ENCODE measurements around the gene PBX1.
A peak's percentile ranks its signal among the peaks of the same experiment; 100 is the strongest.

PBX1 gene

GRCh38 chr1:164645921-164646320 is 86.9 kb downstream of the PBX1 start:
- no peak overlapping the region for H2AK5ac ChIP-seq (ENCODE audit: low read depth, low read length)

GRCh38 chr1:164647211-164647610 is 88.2 kb downstream of the PBX1 start:
- H3K18ac ChIP-seq (ENCODE audit: low read length), result no peak overlapping the region
- no peak overlapping the region for H2BK120ac ChIP-seq (ENCODE audit: low read depth, low read length)
- no peak overlapping the region for H3K4me2 ChIP-seq (ENCODE audit: insufficient read depth, low read length, poor library complexity, severe bottlenecking)
- no peak overlapping the region for H3K4ac ChIP-seq (ENCODE audit: low read length)
- H3K27ac ChIP-seq (replicated peaks; ENCODE audit: low read length), result peak overlapping the region; percentile 1
- peaks cover 0 to 7% of the 10 kb centered on the region in 2 donors for H3K9me3 ChIP-seq (replicated peaks in 1 of 2; ENCODE audit: control insufficient read depth in 2 of 2, insufficient read depth in 1 of 2, low read depth in 1 of 2, low read length in 2 of 2)
- WGBS, 2 donors (ENCODE audit: extremely low coverage in 2 of 2, insufficient read length in 2 of 2, insufficient replicate concordance in 1 of 2), result no CpG with 5 or more reads among the region's 6 CpGs
- no peak overlapping the region for H3K9ac ChIP-seq (ENCODE audit: low read depth, low read length, poor library complexity)
- H2AK5ac ChIP-seq (ENCODE audit: low read depth, low read length), result no peak overlapping the region
- H3K4me3 ChIP-seq (ENCODE audit: low read length in 2 of 2), result no peak overlapping the region
- no peak overlapping the region for H2BK15ac ChIP-seq (ENCODE audit: low read length)
- H3K79me1 ChIP-seq (ENCODE audit: low read depth, low read length), result no peaks in the 10 kb centered on the region
- peaks cover 0 to 10% of the 10 kb centered on the region in 2 donors for H3K36me3 ChIP-seq (replicated peaks in 1 of 2; ENCODE audit: control insufficient read depth in 2 of 2, insufficient read depth in 2 of 2, low read length in 2 of 2)
- no peak overlapping the region for H2BK5ac ChIP-seq (ENCODE audit: low read length)
- no peak overlapping the region for H2AFZ ChIP-seq (ENCODE audit: low read length)
- no peaks in the 10 kb centered on the region for H3K27me3 ChIP-seq (ENCODE audit: control insufficient read depth in 3 of 3, insufficient read depth in 3 of 3, low read depth in 1 of 3, low read length in 3 of 3)
- no peak overlapping the region for H3K14ac ChIP-seq (ENCODE audit: low read length)
- H4K91ac ChIP-seq (ENCODE audit: low read depth, low read length, poor library complexity), result no peak overlapping the region
- no peak overlapping the region for H3K23ac ChIP-seq (ENCODE audit: low read depth, low read length, poor library complexity)
- no peak overlapping the region for H4K8ac ChIP-seq (ENCODE audit: low read depth, low read length)
- no peak for DNase-seq (ENCODE audit: low spot score)
- no peak overlapping the region for H2BK12ac ChIP-seq (ENCODE audit: low read length)
- H3K4me1 ChIP-seq (ENCODE audit: control insufficient read depth in 2 of 2, insufficient read depth in 1 of 2, low read depth in 1 of 2, low read length in 2 of 2), result peaks cover 30 to 59% of the 10 kb centered on the region in 2 donors

More at GRCh38 chr1:164645921-164646320, 86.9 kb downstream of the PBX1 start:
- peaks cover 0 to 7% of the 10 kb centered on the region in 2 donors for H3K9me3 ChIP-seq (replicated peaks in 1 of 2; ENCODE audit: control insufficient read depth in 2 of 2, insufficient read depth in 1 of 2, low read depth in 1 of 2, low read length in 2 of 2)
- H3K4me3 ChIP-seq (ENCODE audit: low read length in 2 of 2), result no peak overlapping the region
- no peak overlapping the region for H3K14ac ChIP-seq (ENCODE audit: low read length)
- no peak overlapping the region for H2BK12ac ChIP-seq (ENCODE audit: low read length)
- no peaks in the 10 kb centered on the region for H3K27me3 ChIP-seq (ENCODE audit: control insufficient read depth in 3 of 3, insufficient read depth in 3 of 3, low read depth in 1 of 3, low read length in 3 of 3)
- peaks cover 0 to 22% of the 10 kb centered on the region in 2 donors for H3K36me3 ChIP-seq (replicated peaks in 1 of 2; ENCODE audit: control insufficient read depth in 2 of 2, insufficient read depth in 2 of 2, low read length in 2 of 2)
- H3K27ac ChIP-seq (replicated peaks; ENCODE audit: low read length), result no peak overlapping the region
- H3K18ac ChIP-seq (ENCODE audit: low read length), result no peak overlapping the region
- no peaks in the 10 kb centered on the region for H3K79me1 ChIP-seq (ENCODE audit: low read depth, low read length)
- H3K9ac ChIP-seq (ENCODE audit: low read depth, low read length, poor library complexity), result no peak overlapping the region
- no peak overlapping the region for H3K4ac ChIP-seq (ENCODE audit: low read length)
- no peak for DNase-seq (ENCODE audit: low spot score)
- no CpG with 5 or more reads among the region's 2 CpGs for whole genome bisulfite sequencing, 2 donors (ENCODE audit: extremely low coverage in 2 of 2, insufficient read length in 2 of 2, insufficient replicate concordance in 1 of 2)
- H3K4me2 ChIP-seq (ENCODE audit: insufficient read depth, low read length, poor library complexity, severe bottlenecking), result no peak overlapping the region
- H2BK120ac ChIP-seq (ENCODE audit: low read depth, low read length), result no peak overlapping the region
- no peak overlapping the region for H4K91ac ChIP-seq (ENCODE audit: low read depth, low read length, poor library complexity)
- H2BK5ac ChIP-seq (ENCODE audit: low read length), result no peak overlapping the region
- H3K4me1 ChIP-seq (ENCODE audit: control insufficient read depth in 2 of 2, insufficient read depth in 1 of 2, low read depth in 1 of 2, low read length in 2 of 2), result peaks cover 24 to 51% of the 10 kb centered on the region in 2 donors
- H2BK15ac ChIP-seq (ENCODE audit: low read length), result no peak overlapping the region
- H4K8ac ChIP-seq (ENCODE audit: low read depth, low read length), result no peak overlapping the region
- H2AFZ ChIP-seq (ENCODE audit: low read length), result no peak overlapping the region
- H3K23ac ChIP-seq (ENCODE audit: low read depth, low read length, poor library complexity), result no peak overlapping the region

- Histone ChIP-seq H2BK12ac (ENCODE audit: low read length) (no peak overlapping the region), H2BK15ac (ENCODE audit: low read length) (no peak overlapping the region), H3K9ac (ENCODE audit: low read depth, low read length, poor library complexity) (no peak overlapping the region), H2BK120ac (ENCODE audit: low read depth, low read length) (no peak overlapping the region), H3K18ac (ENCODE audit: low read length) (no peak overlapping the region), H3K4me1 (ENCODE audit: control insufficient read depth in 2 of 2, insufficient read depth in 1 of 2, low read depth in 1 of 2, low read length in 2 of 2) (peaks cover 31 to 58% of the 10 kb centered on the region in 2 donors), H3K4me3 (ENCODE audit: low read length in 2 of 2) (no peak overlapping the region), H3K27me3 (ENCODE audit: control insufficient read depth in 3 of 3, insufficient read depth in 3 of 3, low read depth in 1 of 3, low read length in 3 of 3) (no peaks in the 10 kb centered on the region), H3K27ac (replicated peaks; ENCODE audit: low read length) (no peak overlapping the region), H3K79me1 (ENCODE audit: low read depth, low read length) (no peaks in the 10 kb centered on the region), H2AFZ (ENCODE audit: low read length) (no peak overlapping the region), H3K36me3 (replicated peaks in 1 of 2; ENCODE audit: control insufficient read depth in 2 of 2, insufficient read depth in 2 of 2, low read length in 2 of 2) (no peaks in the 10 kb centered on the region), H3K4me2 (ENCODE audit: insufficient read depth, low read length, poor library complexity, severe bottlenecking) (no peak overlapping the region), H3K14ac (ENCODE audit: low read length) (no peak overlapping the region), H2BK5ac (ENCODE audit: low read length) (no peak overlapping the region), H4K8ac (ENCODE audit: low read depth, low read length) (no peak overlapping the region), H4K91ac (ENCODE audit: low read depth, low read length, poor library complexity) (no peak overlapping the region), H2AK5ac (ENCODE audit: low read depth, low read length) (no peak overlapping the region), H3K4ac (ENCODE audit: low read length) (no peak overlapping the region), H3K9me3 (replicated peaks in 1 of 2; ENCODE audit: control insufficient read depth in 2 of 2, insufficient read depth in 1 of 2, low read depth in 1 of 2, low read length in 2 of 2) (no peaks in the 10 kb centered on the region), H3K23ac (ENCODE audit: low read depth, low read length, poor library complexity) (no peak overlapping the region)
- no peak for DNase-seq (ENCODE audit: low spot score)
- WGBS, 2 donors (ENCODE audit: extremely low coverage in 2 of 2, insufficient read length in 2 of 2, insufficient replicate concordance in 1 of 2), result no CpG with 5 or more reads among the region's 2 CpGs
Observed at GRCh38 chr1:164648636-164649035, 89.7 kb downstream of the PBX1 start.

- H4K8ac ChIP-seq (ENCODE audit: low read depth, low read length), result no peak overlapping the region
- no peaks in the 10 kb centered on the region for H3K79me1 ChIP-seq (ENCODE audit: low read depth, low read length)
- no peak overlapping the region for H2AFZ ChIP-seq (ENCODE audit: low read length)
- no peaks in the 10 kb centered on the region for H3K36me3 ChIP-seq (replicated peaks in 1 of 2; ENCODE audit: control insufficient read depth in 2 of 2, insufficient read depth in 2 of 2, low read length in 2 of 2)
- no peak overlapping the region for H2AK5ac ChIP-seq (ENCODE audit: low read depth, low read length)
- DNase-seq (ENCODE audit: low spot score), result no peak
- H3K4ac ChIP-seq (ENCODE audit: low read length), result no peak overlapping the region
- H3K14ac ChIP-seq (ENCODE audit: low read length), result no peak overlapping the region
- no peak overlapping the region for H3K23ac ChIP-seq (ENCODE audit: low read depth, low read length, poor library complexity)
- H3K4me3 ChIP-seq (ENCODE audit: low read length in 2 of 2), result no peak overlapping the region
- no peak overlapping the region for H3K4me2 ChIP-seq (ENCODE audit: insufficient read depth, low read length, poor library complexity, severe bottlenecking)
- no peaks in the 10 kb centered on the region for H3K9me3 ChIP-seq (replicated peaks in 1 of 2; ENCODE audit: control insufficient read depth in 2 of 2, insufficient read depth in 1 of 2, low read depth in 1 of 2, low read length in 2 of 2)
- H2BK12ac ChIP-seq (ENCODE audit: low read length), result no peak overlapping the region
- H2BK5ac ChIP-seq (ENCODE audit: low read length), result no peak overlapping the region
- H3K27ac ChIP-seq (replicated peaks; ENCODE audit: low read length), result no peak overlapping the region
- no peak overlapping the region for H3K18ac ChIP-seq (ENCODE audit: low read length)
- H2BK15ac ChIP-seq (ENCODE audit: low read length), result no peak overlapping the region
- H3K4me1 ChIP-seq (ENCODE audit: control insufficient read depth in 2 of 2, insufficient read depth in 1 of 2, low read depth in 1 of 2, low read length in 2 of 2), result peaks cover 32 to 54% of the 10 kb centered on the region in 2 donors
- H3K9ac ChIP-seq (ENCODE audit: low read depth, low read length, poor library complexity), result no peak overlapping the region
- WGBS, 2 donors (ENCODE audit: extremely low coverage in 2 of 2, insufficient read length in 2 of 2, insufficient replicate concordance in 1 of 2), result no CpG with 5 or more reads among the region's 4 CpGs
- no peaks in the 10 kb centered on the region for H3K27me3 ChIP-seq (ENCODE audit: control insufficient read depth in 3 of 3, insufficient read depth in 3 of 3, low read depth in 1 of 3, low read length in 3 of 3)
- no peak overlapping the region for H2BK120ac ChIP-seq (ENCODE audit: low read depth, low read length)
- H4K91ac ChIP-seq (ENCODE audit: low read depth, low read length, poor library complexity), result no peak overlapping the region
Observed at GRCh38 chr1:164649146-164649545, 90.2 kb downstream of the PBX1 start.
